Metanephros (tissue), 1 donor: ENCODE measurements around the gene IGIP. TPM values are rescaled to one million over a fixed set of nuclear protein-coding genes. Genes with fewer than 3 reads are reported as not detected.

Experiments
- total RNA-seq: library from RNA; depleted of rRNA; stranded (reverse); fragments of >200 nt; gene quantifications from one replicate; pipeline ENCODE4 v1.2.3, GENCODE V29; 2014

The IGIP gene
- total RNA-seq: 5.8 TPM

GRCh38 chr5:140125637-140126036, at the start of gene IGIP:
IGIP (plus strand) TSS chr5:140125937; CDS start chr5:140128477, 2,540 bp downstream.

GRCh38 chr5:140113699-140114263, 12.0 kb upstream of the IGIP start, which contains the start of gene PURA:
PURA (plus strand) TSS chr5:140114109; CDS start chr5:140114182, 73 bp downstream.

GRCh38 chr5:140174465-140175366, 49.0 kb downstream of the IGIP start, which contains the start of gene CYSTM1:
CYSTM1 (plus strand) TSS chr5:140175188; CDS start chr5:140194466, 19,278 bp downstream.

Other genes with a start within 250 kb of the IGIP start
- gene NRG2, start 82.6 kb upstream of the IGIP start, total RNA-seq: 1.3 TPM
- 15.7 TPM for gene PURA, start 11.8 kb upstream of the IGIP start, total RNA-seq
- gene CYSTM1, start 49.3 kb downstream of the IGIP start, total RNA-seq: 50.5 TPM
- 40.8 TPM for gene PFDN1, start 177.2 kb downstream of the IGIP start, total RNA-seq
- 18.6 TPM for gene HBEGF, start 220.7 kb downstream of the IGIP start, total RNA-seq
- 21.8 TPM for gene SLC4A9, start 234.3 kb downstream of the IGIP start, total RNA-seq